ENCODE measurements around the gene TRPT1.

Gene TRPT1

GRCh38 chr11:64231546-64231945, 5.6 kb upstream of the TRPT1 start:
- TF ChIP-seq CTCF (IDR thresholded peaks at IDR 0.05; ENCODE audit: low read depth, low read length) = no peak
- DNase-seq (ENCODE audit: extremely low read depth, low read depth) = no peak

GRCh38 chr11:64230985-64231365, 5.0 kb upstream of the TRPT1 start:
- DNase-seq (ENCODE audit: extremely low read depth, low read depth) = no peak

DNA sequence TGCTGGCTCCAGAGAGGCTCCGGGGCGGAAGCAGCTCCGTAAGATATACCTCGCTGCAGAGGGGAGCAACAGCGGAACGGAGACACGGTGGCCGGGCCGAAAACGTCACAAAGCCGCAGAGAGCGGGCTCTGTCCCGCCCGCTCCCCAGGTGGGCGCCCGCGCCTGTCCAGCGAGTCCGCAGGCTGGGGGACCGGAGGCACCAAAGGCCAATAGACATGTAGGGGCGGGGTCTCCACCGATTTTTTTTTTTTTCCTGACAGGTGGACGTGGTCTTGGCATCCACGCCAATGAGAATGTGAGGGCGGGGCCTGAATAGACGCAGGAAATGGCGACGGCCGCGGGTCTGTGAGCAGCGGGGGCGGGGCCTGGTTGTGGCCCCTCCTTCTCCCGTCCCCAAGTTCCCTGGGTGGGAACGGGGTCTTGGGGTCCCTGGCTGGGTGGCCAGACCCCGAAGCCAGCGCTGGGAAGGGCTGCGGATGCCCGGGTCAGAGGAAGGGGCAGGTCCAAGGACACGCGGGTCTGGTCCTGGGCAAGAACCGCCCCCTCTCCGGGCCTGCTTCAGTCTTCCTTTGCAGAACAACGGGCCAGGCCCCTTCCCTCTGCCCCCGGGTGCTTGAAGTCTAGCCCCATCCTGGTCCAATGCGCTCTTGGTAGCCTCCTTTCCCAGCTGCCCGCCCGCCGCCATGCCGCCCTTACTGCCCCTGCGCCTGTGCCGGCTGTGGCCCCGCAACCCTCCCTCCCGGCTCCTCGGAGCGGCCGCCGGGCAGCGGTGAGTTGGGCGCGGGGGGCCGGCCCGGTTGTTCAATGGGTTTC, 4.4 kb upstream of the TRPT1 start, which contains the start of gene DNAJC4:
Gene DNAJC4 (plus strand): TSS at position 378 of the 814 bp plus-strand sequence. CDS start 307 bp downstream, at position 685.
- peak; percentile 45 for DNase-seq (ENCODE audit: extremely low read depth, low read depth)
- no peak for TF ChIP-seq CTCF (IDR thresholded peaks at IDR 0.05; ENCODE audit: low read depth, low read length)

More at GRCh38 chr11:64230985-64231365, 5.0 kb upstream of the TRPT1 start:
- TF ChIP-seq CTCF (IDR thresholded peaks at IDR 0.05; ENCODE audit: low read depth, low read length) = no peak

- TF ChIP-seq CTCF (IDR thresholded peaks at IDR 0.05; ENCODE audit: low read depth, low read length) = no peak
- DNase-seq (ENCODE audit: extremely low read depth, low read depth) = no peak
Observed at GRCh38 chr11:64229744-64230170, 3.8 kb upstream of the TRPT1 start.

DNA sequence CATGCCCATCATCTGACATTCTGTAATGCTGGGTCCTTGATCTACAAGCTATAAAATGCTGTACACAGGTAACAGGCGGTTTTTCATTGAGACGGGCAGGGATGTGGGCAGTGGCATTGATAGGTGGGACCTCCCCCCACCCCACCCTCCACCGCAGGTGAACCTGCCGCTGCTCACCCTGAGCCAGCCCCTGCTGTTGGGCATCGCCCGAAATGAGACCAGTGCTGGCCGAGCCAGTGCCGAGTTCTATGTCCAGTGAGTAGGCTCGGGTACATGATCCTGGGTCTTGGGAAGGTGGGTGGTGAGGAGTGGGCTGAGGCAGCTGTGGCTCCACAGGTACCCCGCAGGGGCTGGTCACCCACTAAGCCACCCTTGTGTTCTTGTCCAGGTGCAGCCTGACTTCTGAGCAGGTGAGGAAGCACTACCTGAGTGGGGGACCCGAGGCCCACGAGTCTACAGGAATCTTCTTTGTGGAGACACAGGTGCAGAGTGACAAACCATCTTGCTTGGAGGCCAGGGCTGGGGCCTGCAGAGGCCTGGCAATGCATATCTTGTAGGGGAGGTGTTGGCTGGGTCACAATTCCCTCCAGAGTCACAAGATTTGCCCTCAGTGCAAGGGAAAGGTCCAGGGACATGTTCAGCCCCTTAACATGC, 3.2 kb upstream of the TRPT1 start:
- no peak for DNase-seq (ENCODE audit: extremely low read depth, low read depth)
- no peak for TF ChIP-seq CTCF (IDR thresholded peaks at IDR 0.05; ENCODE audit: low read depth, low read length)

GRCh38 chr11:64227405-64227956, 1.5 kb upstream of the TRPT1 start:
- no peak for DNase-seq (ENCODE audit: extremely low read depth, low read depth)
- TF ChIP-seq CTCF (IDR thresholded peaks at IDR 0.05; ENCODE audit: low read depth, low read length) = no peak

Data from AG09319 (cell line).